ENCODE measurements around the gene CD101. TPM values are rescaled to one million over a fixed set of nuclear protein-coding genes. Genes with fewer than 3 reads are reported as not detected.
A peak's percentile ranks its signal among the peaks of the same experiment; 100 is the strongest.
"Not testable (repeated sequence)": the region's sequence is repeated elsewhere in the genome, so short reads cannot be mapped to it uniquely, and the experiment has no call there.

CD101 gene
- total and polyA plus RNA-seq, 5 donors: 0.48 to 3.1 (median 1.2) TPM

GRCh38 chr1:116968724-116969123, 32.8 kb upstream of the CD101 start:
- no peak for DNase-seq
- intact Hi-C loops (cut with DNase I): no loop called here
- Histone ChIP-seq H3K27ac (ENCODE audit: low read length) (no peak overlapping the region), H3K9me3 (ENCODE audit: control insufficient read depth, low read length) (no peaks in the 10 kb centered on the region), H3K4me3 (ENCODE audit: low read length) (no peak overlapping the region), H3K4me1 (ENCODE audit: control insufficient read depth, insufficient read depth, low read length) (peaks cover 4% of the 10 kb centered on the region), H3K27me3 (ENCODE audit: control insufficient read depth, insufficient read depth) (no peaks in the 10 kb centered on the region)
- ATAC-seq: no peak
- 91% methylated on average over 3 of the region's 3 CpGs for WGBS

DNA sequence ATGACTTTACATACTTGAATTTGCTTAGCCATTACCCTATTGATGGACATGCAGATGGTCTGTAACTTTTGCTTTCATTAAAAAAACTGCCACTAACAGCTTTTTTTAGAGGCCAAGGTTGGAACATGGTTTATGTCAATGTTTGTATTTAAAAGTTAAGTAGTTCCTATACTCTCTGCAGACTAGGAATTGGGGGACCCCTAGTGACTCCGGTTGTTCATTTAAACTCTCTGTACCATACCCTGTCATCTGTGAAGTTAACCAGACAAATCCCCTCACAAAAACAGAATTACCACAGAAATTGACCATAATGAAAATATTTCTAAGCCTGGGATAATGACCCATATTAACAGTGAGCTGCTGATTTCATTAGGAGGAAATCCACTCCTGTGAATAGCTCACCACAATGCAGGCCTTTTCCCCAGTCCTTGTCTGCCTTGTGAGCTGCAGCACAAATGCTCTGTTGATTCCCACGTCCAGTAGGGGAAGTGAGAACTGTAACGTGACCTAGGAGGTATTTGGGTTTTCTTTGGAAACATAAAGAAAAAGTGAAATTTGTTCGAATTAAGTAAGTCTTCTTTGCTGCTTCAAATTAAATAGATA, 30.2 kb upstream of the CD101 start:
- Histone ChIP-seq H3K4me3 (ENCODE audit: low read length) (no peak overlapping the region), H3K27me3 (ENCODE audit: control insufficient read depth, insufficient read depth) (no peaks in the 10 kb centered on the region), H3K4me1 (ENCODE audit: control insufficient read depth, insufficient read depth, low read length) (peaks cover 3% of the 10 kb centered on the region), H3K9me3 (ENCODE audit: control insufficient read depth, low read length) (no peaks in the 10 kb centered on the region), H3K27ac (ENCODE audit: low read length) (no peak overlapping the region)
- 49% methylated on average over 4 of the region's 4 CpGs for WGBS
- intact Hi-C loops (cut with DNase I): no loop called here
- peak; percentile 49 to 55 for ATAC-seq
- DNase-seq: no peak

GRCh38 chr1:116971965-116972673, 29.4 kb upstream of the CD101 start:
- H3K27ac ChIP-seq (ENCODE audit: low read length): peak overlapping the region; percentile 48
- H3K4me3 ChIP-seq (ENCODE audit: low read length): no peak overlapping the region
- intact Hi-C loops (cut with DNase I): no loop called here
- H3K4me1 ChIP-seq (ENCODE audit: control insufficient read depth, insufficient read depth, low read length): peaks cover 3% of the 10 kb centered on the region
- peak; percentile 68 to 70 for ATAC-seq
- no peaks in the 10 kb centered on the region for H3K9me3 ChIP-seq (ENCODE audit: control insufficient read depth, low read length)
- H3K27me3 ChIP-seq (ENCODE audit: control insufficient read depth, insufficient read depth): no peaks in the 10 kb centered on the region
- no peak for DNase-seq
- WGBS: 66% methylated on average over 6 of the region's 6 CpGs

DNA sequence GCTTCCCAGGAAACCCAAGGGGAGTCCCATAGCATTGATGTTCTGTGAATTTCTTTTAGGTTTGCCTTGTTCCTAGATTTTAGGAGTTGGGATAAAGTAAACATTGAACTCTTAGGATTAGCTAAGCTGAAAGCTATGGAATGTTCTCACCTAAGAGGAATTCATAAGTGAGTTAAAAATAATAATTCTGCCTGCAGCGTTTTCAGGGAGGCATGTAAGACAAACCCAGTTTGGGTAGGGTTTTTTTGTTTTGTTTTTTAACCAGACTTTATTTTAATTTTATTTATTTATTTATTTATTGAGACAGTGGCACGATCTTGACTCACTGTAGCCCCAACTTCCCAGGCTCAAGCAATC, 28.9 kb upstream of the CD101 start:
- peak overlapping the region; percentile 37 for H3K27ac ChIP-seq (ENCODE audit: low read length)
- peaks cover 3% of the 10 kb centered on the region for H3K4me1 ChIP-seq (ENCODE audit: control insufficient read depth, insufficient read depth, low read length)
- DNase-seq (no peak), ATAC-seq (no peak)
- WGBS: 65% methylated on average over 2 of the region's 2 CpGs
- intact Hi-C loops (cut with DNase I): no loop called here
- H3K9me3 ChIP-seq (ENCODE audit: control insufficient read depth, low read length): no peaks in the 10 kb centered on the region
- no peak overlapping the region for H3K4me3 ChIP-seq (ENCODE audit: low read length)
- no peaks in the 10 kb centered on the region for H3K27me3 ChIP-seq (ENCODE audit: control insufficient read depth, insufficient read depth)

GRCh38 chr1:116980309-116980708, 21.3 kb upstream of the CD101 start:
- H3K4me1 ChIP-seq (ENCODE audit: control insufficient read depth, insufficient read depth, low read length); H3K9me3 ChIP-seq (ENCODE audit: control insufficient read depth, low read length); ATAC-seq; intact Hi-C loops (cut with DNase I); H3K27ac ChIP-seq (ENCODE audit: low read length); DNase-seq; H3K27me3 ChIP-seq (ENCODE audit: control insufficient read depth, insufficient read depth); H3K4me3 ChIP-seq (ENCODE audit: low read length): not testable (repeated sequence)
- WGBS: 95% methylated on average over 1 of the region's 1 CpG

DNA sequence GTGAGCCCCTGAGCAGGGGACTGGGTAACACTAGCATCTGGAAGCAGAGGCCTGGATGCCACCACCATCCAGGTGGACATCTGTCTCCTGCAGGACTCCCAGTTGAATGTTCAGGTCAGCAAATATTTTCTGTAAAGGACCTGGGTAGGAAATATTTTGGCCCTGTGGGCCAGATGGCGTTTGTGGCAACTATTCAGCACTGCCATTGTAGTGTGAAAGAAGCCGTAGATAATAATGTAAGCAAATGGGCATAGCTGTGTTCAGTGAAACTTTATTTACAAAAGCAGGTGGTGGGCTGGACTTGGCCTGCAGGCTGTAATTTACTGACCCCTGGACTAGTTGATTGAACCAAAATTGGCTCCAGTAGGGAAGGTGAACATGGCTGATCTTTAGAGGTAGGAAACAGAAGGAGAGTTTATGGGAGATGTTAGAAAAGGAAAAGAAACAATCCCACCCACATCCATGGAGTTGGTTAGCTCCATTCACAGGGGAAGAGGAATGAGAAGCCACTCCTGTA, 20.0 kb upstream of the CD101 start:
- DNase-seq: no peak
- WGBS: 93% methylated on average over 2 of the region's 2 CpGs
- Histone ChIP-seq H3K27me3 (ENCODE audit: control insufficient read depth, insufficient read depth) (no peaks in the 10 kb centered on the region), H3K27ac (ENCODE audit: low read length) (no peak overlapping the region), H3K4me1 (ENCODE audit: control insufficient read depth, insufficient read depth, low read length) (peaks cover 7% of the 10 kb centered on the region), H3K4me3 (ENCODE audit: low read length) (no peak overlapping the region), H3K9me3 (ENCODE audit: control insufficient read depth, low read length) (no peaks in the 10 kb centered on the region)
- intact Hi-C loops (cut with DNase I): no loop called here
- ATAC-seq: no peak

DNA sequence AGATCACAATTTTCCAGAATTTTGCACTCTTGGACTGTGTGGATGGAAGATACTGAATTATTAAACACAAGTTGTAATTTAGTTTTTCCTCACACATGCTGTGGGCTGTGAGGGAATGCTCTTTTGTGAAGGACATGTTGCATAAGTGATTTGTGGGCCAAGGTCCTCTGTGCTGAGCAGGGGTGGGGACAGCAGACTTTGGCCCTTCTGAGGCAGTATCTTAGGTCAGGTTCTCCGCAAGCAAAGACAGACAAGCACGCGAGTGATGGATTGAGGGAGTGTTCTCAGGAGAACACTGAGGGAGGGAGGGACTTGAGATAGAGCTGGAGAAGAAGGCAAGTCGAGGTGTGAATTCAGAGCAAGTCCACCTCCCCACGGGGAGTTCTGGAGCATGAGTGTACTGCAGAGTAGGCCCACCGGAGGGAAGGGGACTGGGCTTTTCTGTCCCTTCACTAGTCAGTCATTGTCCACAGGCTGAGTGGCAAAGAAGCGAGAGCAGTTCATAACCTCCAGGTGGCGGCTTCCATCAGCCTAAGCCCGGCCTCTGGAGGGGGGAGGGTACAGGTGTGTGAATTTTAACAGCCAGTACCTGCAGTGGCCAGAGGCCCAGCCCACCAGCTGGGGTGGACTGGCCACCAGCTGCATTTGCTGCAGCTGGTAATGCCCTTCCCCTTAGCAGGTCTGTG, 19.1 kb upstream of the CD101 start:
- no peaks in the 10 kb centered on the region for H3K27me3 ChIP-seq (ENCODE audit: control insufficient read depth, insufficient read depth)
- peak overlapping the region; percentile 66 for H3K27ac ChIP-seq (ENCODE audit: low read length)

GRCh38 chr1:116983112-116983511, 18.4 kb upstream of the CD101 start:
- peak in 1 of 3 donors; percentile 61 for DNase-seq
- peaks cover 9% of the 10 kb centered on the region for H3K4me1 ChIP-seq (ENCODE audit: control insufficient read depth, insufficient read depth, low read length)
- ATAC-seq: peak; percentile 56 to 61
- H3K4me3 ChIP-seq (ENCODE audit: low read length): no peak overlapping the region
- intact Hi-C loops (cut with DNase I): no loop called here
- WGBS: 34% methylated on average over 5 of the region's 5 CpGs
- no peaks in the 10 kb centered on the region for H3K9me3 ChIP-seq (ENCODE audit: control insufficient read depth, low read length)
- no peaks in the 10 kb centered on the region for H3K27me3 ChIP-seq (ENCODE audit: control insufficient read depth, insufficient read depth)
- H3K27ac ChIP-seq (ENCODE audit: low read length): peak overlapping the region; percentile 54

More for the DNA sequence above, 19.1 kb upstream of the CD101 start:
- Histone ChIP-seq H3K4me1 (ENCODE audit: control insufficient read depth, insufficient read depth, low read length) (peaks cover 7% of the 10 kb centered on the region), H3K9me3 (ENCODE audit: control insufficient read depth, low read length) (no peaks in the 10 kb centered on the region), H3K4me3 (ENCODE audit: low read length) (no peak overlapping the region)
- peak; percentile 25 to 69 for ATAC-seq
- intact Hi-C loops (cut with DNase I): no loop called here
- 70% methylated on average over 9 of the region's 9 CpGs for WGBS
- no peak for DNase-seq

DNA sequence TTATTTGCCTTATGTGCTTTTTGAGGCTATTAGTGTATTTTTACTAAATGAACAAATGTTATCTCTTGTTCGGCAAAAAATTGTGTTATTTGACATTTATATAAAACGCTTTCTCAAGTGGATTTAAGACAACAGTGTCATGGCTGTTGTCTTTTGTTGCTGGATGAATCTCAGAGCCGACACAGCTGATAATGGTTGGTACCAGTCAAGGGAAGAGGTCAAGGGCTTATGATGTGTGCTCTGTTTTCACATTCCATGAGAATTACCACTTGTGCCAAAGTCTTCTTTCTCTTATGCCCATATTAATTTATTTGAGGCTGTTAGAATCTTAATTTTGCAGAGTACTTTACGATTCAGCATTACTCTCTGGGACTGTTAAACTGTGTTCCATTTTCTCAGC, 17.9 kb upstream of the CD101 start:
- H3K27ac ChIP-seq (ENCODE audit: low read length): no peak overlapping the region
- DNase-seq (no peak), ATAC-seq (peak; percentile 35 to 52)
- 36% methylated on average over 4 of the region's 4 CpGs for WGBS
- H3K27me3 ChIP-seq (ENCODE audit: control insufficient read depth, insufficient read depth): no peaks in the 10 kb centered on the region
- no peaks in the 10 kb centered on the region for H3K9me3 ChIP-seq (ENCODE audit: control insufficient read depth, low read length)
- peaks cover 10% of the 10 kb centered on the region for H3K4me1 ChIP-seq (ENCODE audit: control insufficient read depth, insufficient read depth, low read length)
- H3K4me3 ChIP-seq (ENCODE audit: low read length): no peak overlapping the region
- intact Hi-C loops (cut with DNase I): no loop called here

- H3K27ac ChIP-seq (ENCODE audit: low read length): peak overlapping the region; percentile 54
- 71% methylated on average over 14 of the region's 14 CpGs for WGBS
- ATAC-seq (peak; percentile 23 to 49), DNase-seq (no peak)
- intact Hi-C loops (cut with DNase I): loop anchor here in 1 of 4 donors (5.0 kb wide), 1 partner anchor 32 kb away; no protein-coding TSS in a partner anchor
- H3K27me3 ChIP-seq (ENCODE audit: control insufficient read depth, insufficient read depth): no peaks in the 10 kb centered on the region
- H3K4me1 ChIP-seq (ENCODE audit: control insufficient read depth, insufficient read depth, low read length): peaks cover 12% of the 10 kb centered on the region
- no peaks in the 10 kb centered on the region for H3K9me3 ChIP-seq (ENCODE audit: control insufficient read depth, low read length)
- no peak overlapping the region for H3K4me3 ChIP-seq (ENCODE audit: low read length)
These were observed 17.0 kb upstream of the CD101 start for GRCh38 chr1:116984406-116985160.
